Endothelial cell of umbilical vein (primary cell): ENCODE results near the gene MATCAP1. TPM values are rescaled to one million over a fixed set of nuclear protein-coding genes. Genes with fewer than 3 reads are reported as not detected.

ENCODE experiments used
- BruUV-seq: library from RNA; stranded (reverse); fragments of 400-500 nt; replicated peaks from 2 replicates; lab custom pipeline; 2021; lab: Mats Ljungman, UMichigan
- CTCF ChIA-PET: fragments of 300-600, 350-600 bp; sonication (Branson Sonifier 250); formaldehyde crosslinking; loops from one replicate; lab custom pipeline; 2021; ENCODE audit warnings: antibody characterized with exemption, inconsistent platforms; lab: Charles Lee
- POLR2A ChIA-PET: fragments of 300-600, 350-600 bp; sonication (Branson Sonifier 250); formaldehyde crosslinking; loops from one replicate; lab custom pipeline; 2021; ENCODE audit warnings: antibody characterized with exemption, inconsistent platforms; lab: Charles Lee
- DNase-seq: peaks from one replicate; pipeline ENCODE4 v3.0.0-alpha.2; 2011; ENCODE audit warnings: low read depth, low spot score
- FAIRE-seq: peaks from 2 replicates; lab custom pipeline; 2011; peaks lifted over from hg19 to GRCh38; lab: Jason Lieb, UNC
- H2AFZ ChIP-seq: 2 replicates; pipeline ENCODE4 v1.6.0; 2012; ENCODE audit warnings: low read depth, low read length, control low read depth, inconsistent platforms
- H3K27ac ChIP-seq: 2 replicates; pipeline ENCODE4 v1.5.1; 2011; ENCODE audit warnings: low read depth, mild to moderate bottlenecking, control low read depth, low read length, moderate library complexity; ENCODE audit not compliant: insufficient read depth
- H3K27me3 ChIP-seq, 2 experiments: 2 replicates each; pipeline versions ENCODE4 v1.6.0 to v1.6.1; 2011; ENCODE audit warnings: low read length in 2 of 2, mixed read lengths in 1 of 2; ENCODE audit not compliant: control insufficient read depth in 2 of 2, insufficient read depth in 2 of 2
- H3K36me3 ChIP-seq, 2 experiments: 2 replicates in 1 of 2; 3 replicates in 1 of 2; pipeline ENCODE4 v1.5.1; 2011; ENCODE audit warnings: low read length in 2 of 2, mild to moderate bottlenecking in 1 of 2, moderate library complexity in 1 of 2; ENCODE audit not compliant: control insufficient read depth in 2 of 2, insufficient read depth in 2 of 2; ENCODE audit errors: extremely low read depth in 1 of 2
- H3K4me1 ChIP-seq: 3 replicates; pipeline ENCODE4 v1.5.1; 2011; ENCODE audit warnings: mild to moderate bottlenecking, low read length; ENCODE audit not compliant: control insufficient read depth, insufficient read depth; ENCODE audit errors: extremely low read depth
- H3K4me2 ChIP-seq: 2 replicates; pipeline ENCODE4 v1.6.1; 2011; ENCODE audit warnings: low read length, control low read depth, mixed read lengths; ENCODE audit not compliant: insufficient read depth
- H3K4me3 ChIP-seq, 3 experiments: fragments of 200-600 bp in 1 of 3; sonication (generic), shearing (Covaris generic) in 1 of 3; replicated peaks in 1 of 3; 2 replicates each; pipeline ENCODE4 v1.5.1; 2011 to 2016; ENCODE audit warnings: control low read depth in 3 of 3, low read length in 3 of 3, mild to moderate bottlenecking in 2 of 3, inconsistent platforms in 1 of 3, low read depth in 1 of 3, moderate library complexity in 1 of 3; ENCODE audit not compliant: insufficient read depth in 1 of 3
- H3K79me2 ChIP-seq: 2 replicates; pipeline ENCODE4 v1.6.0; 2012; ENCODE audit warnings: low read length, inconsistent platforms; ENCODE audit not compliant: control insufficient read depth, insufficient read depth
- H3K9ac ChIP-seq: replicated peaks from 2 replicates; pipeline ENCODE3; 2011; ENCODE audit warnings: low read length, control low read depth; ENCODE audit not compliant: insufficient read depth; ENCODE audit errors: extremely low read depth
- H3K9me1 ChIP-seq: replicated peaks from 3 replicates; pipeline ENCODE4 v1.6.0; 2011; ENCODE audit warnings: mild to moderate bottlenecking, low read length; ENCODE audit not compliant: control insufficient read depth, insufficient read depth; ENCODE audit errors: extremely low read depth
- H3K9me3 ChIP-seq: replicated peaks from 2 replicates; pipeline ENCODE4 v1.5.1; 2012; ENCODE audit warnings: low read length, inconsistent platforms; ENCODE audit not compliant: control insufficient read depth, insufficient read depth
- H4K20me1 ChIP-seq: replicated peaks from 2 replicates; pipeline ENCODE3; 2011; ENCODE audit warnings: mild to moderate bottlenecking, low read length; ENCODE audit not compliant: control insufficient read depth, insufficient read depth; ENCODE audit errors: extremely low read depth
- FOS ChIP-seq: IDR thresholded peaks from 2 replicates; pipeline ENCODE4 v1.6.1; 2011; ENCODE audit warnings: mild to moderate bottlenecking, low read length, moderate library complexity, borderline replicate concordance; ENCODE audit not compliant: insufficient read depth
- GATA2 ChIP-seq: IDR thresholded peaks from 2 replicates; pipeline ENCODE4 v1.7.0; 2011; ENCODE audit warnings: low read depth, mild to moderate bottlenecking, moderate library complexity, mixed read lengths, low read length; ENCODE audit not compliant: insufficient read length, insufficient read depth
- MAX ChIP-seq: IDR thresholded peaks from 2 replicates; pipeline ENCODE4 v1.6.1; 2011; ENCODE audit not compliant: insufficient read depth, insufficient read length
- MYC ChIP-seq: IDR thresholded peaks from one replicate; pipeline ENCODE4 v1.6.1; 2011; ENCODE audit warnings: mild to moderate bottlenecking, low read depth, low read length
- POLR2AphosphoS5 ChIP-seq: IDR thresholded peaks from 2 replicates; pipeline ENCODE4 v1.6.1; 2012; ENCODE audit warnings: low read depth, mild to moderate bottlenecking, control low read depth, low read length, moderate library complexity; ENCODE audit not compliant: insufficient read depth
- dilution Hi-C: fragments of 300-500 bp; cut with MboI; formaldehyde crosslinking; loops from one replicate; pipeline ENCODE4 v1.15.0; 2019; ENCODE audit warnings: low sequenced_read_pairs; ENCODE audit not compliant: extremely low pct_ligation_motif_present
- intact Hi-C: fragments of 100-400 bp; cut with micrococcal nuclease; formaldehyde crosslinking; loops from one replicate; pipeline ENCODE4 v1.10.0; 2022
- polyA plus RNA-seq, 4 experiments: library from polyadenylated mRNA; depleted of rRNA in 3 of 4; stranded (reverse) in 3 of 4; unstranded in 1 of 4; fragments of >200 nt; gene quantifications; 2 replicates each; pipeline versions ENCODE4 v1.2.1 to v1.2.3, GENCODE V29; 2011 to 2012; ENCODE audit warnings: missing spikeins in 1 of 4
- total RNA-seq: library from RNA; stranded (reverse); gene quantifications from 2 replicates; pipeline ENCODE4 v1.2.3, GENCODE V29; 2021
- TF ChIP-seq, protein P1 (sequence below), 2 donors: IDR thresholded peaks; 1 replicate in 1 of 2; 2 replicates in 1 of 2; pipeline ENCODE4 v1.5.1; 2011; ENCODE audit warnings: low read length in 2 of 2, mild to moderate bottlenecking in 2 of 2, moderate library complexity in 2 of 2, control low read depth in 1 of 2, inconsistent platforms in 1 of 2, low read depth in 1 of 2; ENCODE audit not compliant: insufficient read depth in 1 of 2; ENCODE audit errors: extremely low read depth in 1 of 2

MATCAP1 gene
- total and polyA plus RNA-seq, 2 donors (not counting 3 experiments of a cell fraction or from before 2014, with no cell fraction given): 44.5 to 53.3 TPM

DNA sequence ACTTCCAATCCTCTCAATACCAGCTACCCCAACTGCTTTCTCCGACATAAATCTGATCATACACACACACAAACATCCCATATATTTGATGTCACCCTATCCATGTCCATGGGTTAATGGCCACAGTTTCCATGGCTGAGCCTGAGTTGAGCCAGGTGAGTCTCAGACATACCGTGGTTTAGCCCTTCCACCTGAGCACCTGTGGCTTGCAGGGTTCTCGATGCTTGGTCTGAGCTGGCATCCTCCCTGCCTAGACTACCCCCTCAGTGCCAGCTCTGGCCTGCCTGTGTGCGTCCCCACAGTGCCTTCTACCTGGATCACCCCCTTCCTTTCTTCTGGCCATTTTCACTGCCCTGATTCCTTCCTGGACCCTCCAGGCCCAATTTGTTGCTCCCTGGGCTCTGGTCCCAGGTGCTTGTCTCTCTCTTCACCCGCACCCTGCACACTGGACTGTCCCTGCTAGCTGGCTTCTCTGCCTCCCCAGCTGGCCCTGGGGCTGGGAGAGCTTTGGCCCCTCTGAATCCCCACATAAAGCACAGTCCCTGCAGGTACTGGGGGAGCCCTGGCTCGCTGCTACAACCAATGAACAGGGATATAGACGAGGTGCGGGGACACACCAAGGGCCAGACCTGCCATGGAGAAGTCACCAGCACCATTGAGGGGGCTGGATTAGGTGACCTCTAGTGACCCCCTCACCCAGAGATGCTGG lies 22.5 kb upstream of the MATCAP1 start:
- dilution Hi-C loops: no loop called here
- FAIRE-seq: no peak

GRCh38 chr16:67204076-67204475 lies 20.3 kb upstream of the MATCAP1 start:
- no peak overlapping the region for H2AFZ ChIP-seq
- no peaks in the 10 kb centered on the region for H3K4me1 ChIP-seq
- no peaks in the 10 kb centered on the region for H3K9me3 ChIP-seq
- H3K9me1 ChIP-seq: no peaks in the 10 kb centered on the region
- BruUV-seq: no TSS peak
- H3K27me3 ChIP-seq: no peaks in the 10 kb centered on the region
- dilution Hi-C loops: no loop called here
- H3K4me2 ChIP-seq: no peak overlapping the region
- no peaks in the 10 kb centered on the region for H4K20me1 ChIP-seq
- DNase-seq: no peak
- no peak overlapping the region for H3K27ac ChIP-seq
- intact Hi-C loops: no loop called here
- peaks cover 0 to 35% of the 10 kb centered on the region in 2 experiments for H3K36me3 ChIP-seq
- CTCF ChIA-PET: interaction anchor here (0.6 to 1.2 kb wide), 3 partner anchors 10 to 20 kb away, joined by 3 read pairs; no protein-coding TSS in a partner anchor
- POLR2A ChIA-PET: no interaction called here
- TF ChIP-seq, protein P1, sequence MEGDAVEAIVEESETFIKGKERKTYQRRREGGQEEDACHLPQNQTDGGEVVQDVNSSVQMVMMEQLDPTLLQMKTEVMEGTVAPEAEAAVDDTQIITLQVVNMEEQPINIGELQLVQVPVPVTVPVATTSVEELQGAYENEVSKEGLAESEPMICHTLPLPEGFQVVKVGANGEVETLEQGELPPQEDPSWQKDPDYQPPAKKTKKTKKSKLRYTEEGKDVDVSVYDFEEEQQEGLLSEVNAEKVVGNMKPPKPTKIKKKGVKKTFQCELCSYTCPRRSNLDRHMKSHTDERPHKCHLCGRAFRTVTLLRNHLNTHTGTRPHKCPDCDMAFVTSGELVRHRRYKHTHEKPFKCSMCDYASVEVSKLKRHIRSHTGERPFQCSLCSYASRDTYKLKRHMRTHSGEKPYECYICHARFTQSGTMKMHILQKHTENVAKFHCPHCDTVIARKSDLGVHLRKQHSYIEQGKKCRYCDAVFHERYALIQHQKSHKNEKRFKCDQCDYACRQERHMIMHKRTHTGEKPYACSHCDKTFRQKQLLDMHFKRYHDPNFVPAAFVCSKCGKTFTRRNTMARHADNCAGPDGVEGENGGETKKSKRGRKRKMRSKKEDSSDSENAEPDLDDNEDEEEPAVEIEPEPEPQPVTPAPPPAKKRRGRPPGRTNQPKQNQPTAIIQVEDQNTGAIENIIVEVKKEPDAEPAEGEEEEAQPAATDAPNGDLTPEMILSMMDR (IDR thresholded peaks at IDR 0.05; ENCODE audit: extremely low read depth in 1 of 2, insufficient read depth in 1 of 2, low read depth in 1 of 2, low read length in 2 of 2): no peak
- no peak for TF ChIP-seq GATA2
- TF ChIP-seq POLR2AphosphoS5: no peak
- no peak for TF ChIP-seq MAX
- no peak for TF ChIP-seq FOS
- no peak for TF ChIP-seq MYC
- no peak overlapping the region for H3K9ac ChIP-seq
- H3K4me3 ChIP-seq: no peak overlapping the region
- FAIRE-seq: no peak
- H3K79me2 ChIP-seq: no peaks in the 10 kb centered on the region

More for the DNA sequence above, 22.5 kb upstream of the MATCAP1 start:
- no TSS peak for BruUV-seq
- CTCF ChIA-PET: interaction anchor here (0.9 kb wide), 1 partner anchor 8 kb away, joined by 3 read pairs; no protein-coding TSS in a partner anchor
- Histone ChIP-seq H3K4me2 (no peak overlapping the region), H3K27me3 (no peaks in the 10 kb centered on the region), H3K36me3 (peaks cover 0 to 26% of the 10 kb centered on the region in 2 experiments), H3K9ac (no peak overlapping the region), H3K9me1 (no peaks in the 10 kb centered on the region), H4K20me1 (no peaks in the 10 kb centered on the region), H2AFZ (no peak overlapping the region), H3K9me3 (no peaks in the 10 kb centered on the region), H3K27ac (no peak overlapping the region), H3K79me2 (no peaks in the 10 kb centered on the region), H3K4me1 (no peaks in the 10 kb centered on the region), H3K4me3 (no peak overlapping the region)
- TF ChIP-seq POLR2AphosphoS5: no peak
- TF ChIP-seq FOS: no peak
- no peak for TF ChIP-seq GATA2
- POLR2A ChIA-PET: no interaction called here
- intact Hi-C loops: no loop called here
- DNase-seq: no peak
